Activated naive CD8-positive, alpha-beta T cell (primary cell): ENCODE results near the gene PDLIM4.

Experiments used
- H3K27ac Mint-ChIP-seq: one replicate; pipeline ENCODE4 v1.8.0; 2021; ENCODE audit warnings: mixed read lengths
- H3K27me3 Mint-ChIP-seq: one replicate; pipeline ENCODE4 v1.8.0; 2021; ENCODE audit warnings: mixed read lengths
- H3K36me3 Mint-ChIP-seq: one replicate; pipeline ENCODE4 v1.8.0; 2021; ENCODE audit warnings: mixed read lengths
- H3K4me1 Mint-ChIP-seq: one replicate; pipeline ENCODE4 v1.8.0; 2021; ENCODE audit warnings: low read depth, mixed read lengths
- H3K4me3 Mint-ChIP-seq: one replicate; pipeline ENCODE4 v1.8.0; 2021; ENCODE audit warnings: mild to moderate bottlenecking, mixed read lengths
- H3K9me3 Mint-ChIP-seq: one replicate; pipeline ENCODE4 v1.8.0; 2021; ENCODE audit warnings: low read depth, mixed read lengths

Gene PDLIM4

DNA sequence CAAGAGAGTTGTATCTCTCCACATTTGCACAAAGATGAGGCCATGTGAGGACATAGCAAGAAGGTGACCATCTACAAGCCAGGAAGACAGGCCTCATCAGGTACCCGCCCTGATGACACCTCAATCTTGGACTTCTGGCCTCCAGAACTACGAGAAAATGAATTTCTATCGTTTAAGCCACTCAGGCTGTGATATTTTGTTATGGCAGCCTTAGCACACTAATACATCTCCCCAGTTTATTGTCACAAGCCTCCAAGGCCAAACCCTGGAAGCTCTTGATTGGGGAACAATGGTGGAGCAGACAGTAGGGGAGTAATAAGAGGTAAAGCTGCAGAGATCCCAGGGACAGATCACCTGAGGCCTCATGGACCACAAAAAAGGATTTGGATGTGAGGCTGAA lies 22.2 kb upstream of the PDLIM4 start:
- Mint-ChIP-seq H3K4me3 (no peak overlapping the region), H3K4me1 (no peaks in the 10 kb centered on the region), H3K36me3 (no peaks in the 10 kb centered on the region), H3K27me3 (peaks cover 7% of the 10 kb centered on the region), H3K27ac (no peak overlapping the region), H3K9me3 (no peaks in the 10 kb centered on the region)

DNA sequence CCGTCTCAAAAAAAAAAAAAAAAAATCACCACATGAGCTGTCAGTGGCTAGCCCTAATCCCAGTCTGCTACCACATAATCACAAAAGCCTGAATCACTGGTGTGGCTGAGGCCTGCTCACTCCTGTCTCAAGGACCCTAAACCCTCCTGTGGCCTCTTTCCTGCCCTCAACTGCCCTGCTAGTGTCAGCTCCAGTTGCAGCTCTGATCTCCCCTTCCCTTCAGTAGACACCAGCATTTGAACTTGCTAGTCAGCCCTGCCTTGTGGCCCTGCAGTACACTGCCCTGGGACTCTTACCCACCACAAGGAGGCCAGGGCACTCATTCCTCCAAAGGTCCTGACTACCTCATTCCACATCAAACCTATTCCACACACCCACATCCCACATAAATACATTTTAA lies 20.4 kb upstream of the PDLIM4 start:
- H3K4me3 Mint-ChIP-seq, result no peak overlapping the region
- H3K36me3 Mint-ChIP-seq, result no peaks in the 10 kb centered on the region
- no peaks in the 10 kb centered on the region for H3K4me1 Mint-ChIP-seq
- H3K9me3 Mint-ChIP-seq, result peaks cover 7% of the 10 kb centered on the region
- H3K27ac Mint-ChIP-seq, result no peak overlapping the region
- peaks cover 2% of the 10 kb centered on the region for H3K27me3 Mint-ChIP-seq

DNA sequence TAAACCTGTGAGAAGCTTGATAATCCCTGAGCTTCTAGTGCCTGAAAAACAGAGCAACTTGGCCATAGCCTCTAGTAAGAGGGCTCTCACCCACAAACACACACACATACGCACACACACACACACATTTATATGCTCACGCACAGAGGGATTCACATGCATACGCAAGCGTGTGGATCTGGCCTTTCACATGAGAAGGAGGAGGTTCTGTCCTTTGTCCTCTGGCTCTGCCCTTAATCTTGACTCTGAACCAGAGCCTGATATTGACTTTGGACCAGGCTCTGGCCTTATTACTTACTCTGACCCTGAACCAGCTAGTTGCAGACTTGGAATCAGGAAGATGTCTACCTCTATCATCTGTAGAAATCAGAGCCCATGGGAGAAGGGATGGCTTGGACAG lies 19.8 kb upstream of the PDLIM4 start:
- Mint-ChIP-seq H3K9me3 (peaks cover 7% of the 10 kb centered on the region), H3K4me1 (no peaks in the 10 kb centered on the region), H3K4me3 (no peak overlapping the region), H3K27me3 (peaks cover 1% of the 10 kb centered on the region), H3K36me3 (no peaks in the 10 kb centered on the region), H3K27ac (no peak overlapping the region)

DNA sequence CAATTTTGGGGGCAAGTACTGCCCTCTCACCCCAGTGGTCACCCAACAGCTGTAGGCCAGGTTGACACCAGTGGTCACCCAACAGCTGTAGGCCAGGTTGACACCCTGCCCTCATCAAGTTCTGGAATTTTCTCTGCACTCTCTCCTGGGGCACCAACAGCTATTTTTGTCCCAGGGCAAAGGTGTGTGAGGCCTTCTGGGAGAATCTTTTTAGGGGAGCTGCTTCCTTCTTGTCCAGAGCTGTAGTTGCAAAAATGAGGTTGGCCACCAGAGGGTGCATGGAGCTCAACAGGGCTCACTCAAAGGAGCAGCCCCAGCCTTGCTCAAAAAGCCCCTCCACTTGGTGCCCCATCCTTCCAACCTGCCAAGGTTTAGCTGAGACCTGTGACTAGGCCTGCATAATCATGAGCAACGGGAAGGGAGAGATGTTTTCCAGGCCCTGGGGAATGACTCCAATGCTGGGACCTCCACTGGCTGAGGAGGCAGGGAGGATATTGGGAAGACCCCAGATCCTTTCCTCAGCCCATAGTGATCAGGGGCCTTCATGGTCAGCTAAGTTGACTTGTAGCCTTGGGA lies 19.2 kb upstream of the PDLIM4 start:
- peaks cover 3% of the 10 kb centered on the region for H3K36me3 Mint-ChIP-seq
- H3K4me1 Mint-ChIP-seq, result no peaks in the 10 kb centered on the region
- peaks cover 7% of the 10 kb centered on the region for H3K9me3 Mint-ChIP-seq
- H3K27ac Mint-ChIP-seq, result no peak overlapping the region
- peaks cover 2% of the 10 kb centered on the region for H3K27me3 Mint-ChIP-seq
- H3K4me3 Mint-ChIP-seq, result no peak overlapping the region

DNA sequence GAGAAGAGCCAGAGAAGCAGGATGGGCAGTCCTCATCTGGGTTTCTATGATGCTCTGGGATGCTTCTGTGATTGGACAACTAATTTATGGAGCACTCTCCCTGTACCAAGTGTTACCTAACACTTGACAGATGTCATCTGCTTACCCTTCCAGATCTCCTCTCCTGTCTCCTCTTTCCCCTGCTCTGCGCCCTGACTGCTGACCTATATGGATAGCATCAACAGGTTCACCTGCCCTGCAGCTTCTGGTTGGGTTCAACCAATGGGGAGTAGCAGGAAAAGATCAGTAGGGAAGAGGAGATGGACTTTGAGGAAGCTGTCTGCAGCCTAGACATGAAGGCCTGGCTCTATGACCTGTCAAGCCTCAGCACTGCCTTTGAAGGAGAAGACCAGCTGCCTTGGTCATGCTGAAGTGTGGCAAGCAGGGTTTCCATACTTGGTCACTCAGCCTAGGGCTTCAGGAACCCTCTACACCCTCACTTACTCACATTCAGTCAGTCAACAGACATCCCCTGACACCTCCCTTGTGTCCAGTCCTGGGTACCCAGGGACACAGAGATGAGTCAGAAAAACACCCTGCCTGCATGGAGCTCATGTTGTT lies 18.5 kb upstream of the PDLIM4 start:
- Mint-ChIP-seq H3K27me3 (peaks cover 2% of the 10 kb centered on the region), H3K36me3 (peaks cover 7% of the 10 kb centered on the region), H3K9me3 (peaks cover 7% of the 10 kb centered on the region), H3K27ac (no peak overlapping the region), H3K4me1 (no peaks in the 10 kb centered on the region), H3K4me3 (no peak overlapping the region)

DNA sequence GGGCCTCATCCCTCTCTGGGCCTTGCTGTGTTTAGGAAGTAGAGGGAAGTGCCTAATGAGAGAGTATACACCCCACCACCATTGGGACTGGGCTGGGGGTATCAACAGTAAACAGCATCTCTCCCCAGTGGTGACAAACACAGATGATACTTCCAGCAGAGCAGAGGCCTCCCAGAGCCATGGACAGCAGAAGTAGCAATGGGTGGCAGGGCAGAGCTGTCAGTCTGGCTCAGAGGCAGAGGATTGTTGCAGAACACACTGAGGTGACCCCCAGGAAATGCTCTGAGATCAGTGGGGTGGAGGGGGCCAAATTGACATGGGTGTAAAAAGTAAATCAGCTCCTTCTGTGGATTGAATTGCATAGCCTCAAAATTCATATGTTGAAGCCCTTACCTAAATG lies 17.7 kb upstream of the PDLIM4 start:
- Mint-ChIP-seq H3K36me3 (peaks cover 9% of the 10 kb centered on the region), H3K27ac (no peak overlapping the region), H3K9me3 (peaks cover 14% of the 10 kb centered on the region), H3K27me3 (peaks cover 2% of the 10 kb centered on the region), H3K4me1 (no peaks in the 10 kb centered on the region), H3K4me3 (no peak overlapping the region)

DNA sequence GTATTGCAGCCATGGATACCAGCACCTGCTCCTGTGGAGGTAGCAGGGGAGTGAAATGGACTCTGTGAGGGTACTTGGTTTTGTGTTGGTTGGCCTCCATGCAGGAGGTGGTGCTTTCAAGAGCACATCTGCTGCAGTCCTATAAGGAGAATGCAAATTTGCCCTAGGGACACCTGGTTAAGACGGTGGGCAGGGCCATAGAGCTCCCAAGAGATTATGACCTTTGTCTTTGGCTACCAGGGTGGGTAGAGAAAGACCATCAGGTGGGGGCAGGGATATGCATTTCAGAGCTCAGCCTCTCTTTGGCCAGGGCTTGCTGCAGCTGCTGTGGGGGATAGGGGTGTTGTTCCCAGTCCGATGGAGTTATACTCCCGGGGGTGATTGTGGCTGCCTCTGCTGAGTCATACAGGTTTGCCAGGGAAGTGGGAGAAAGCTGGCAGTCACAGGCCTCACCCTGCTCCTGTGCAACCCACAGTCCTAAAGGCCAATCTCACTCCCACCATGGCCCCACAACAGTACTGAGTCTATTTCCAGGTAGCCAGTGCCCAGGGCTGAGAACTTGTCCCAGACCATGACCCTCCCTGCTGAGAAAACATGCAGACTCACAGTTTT lies 14.0 kb upstream of the PDLIM4 start:
- Mint-ChIP-seq H3K4me1 (no peaks in the 10 kb centered on the region), H3K9me3 (peaks cover 22% of the 10 kb centered on the region), H3K36me3 (peaks cover 14% of the 10 kb centered on the region), H3K4me3 (no peak overlapping the region), H3K27me3 (peaks cover 2% of the 10 kb centered on the region), H3K27ac (no peak overlapping the region)

DNA sequence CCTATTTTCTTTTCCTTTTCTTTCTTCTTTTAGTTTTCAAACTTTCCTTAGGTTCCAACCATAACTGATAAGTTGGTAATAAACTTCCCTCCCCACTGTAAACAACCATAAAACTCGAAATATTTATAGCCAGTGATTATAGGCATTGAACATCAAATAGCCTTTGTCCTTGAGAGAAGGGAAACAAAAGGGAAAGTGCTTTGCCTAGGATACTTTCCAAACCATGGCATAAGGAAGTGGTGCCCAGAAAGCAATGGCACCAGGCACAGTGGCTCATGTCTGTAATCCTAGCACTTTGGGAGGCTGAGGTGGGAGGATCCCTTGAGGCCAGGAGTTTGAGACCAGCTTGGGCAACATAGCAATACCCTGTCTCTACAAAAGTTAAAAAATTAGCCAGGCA lies 11.9 kb upstream of the PDLIM4 start:
- Mint-ChIP-seq H3K4me1 (no peaks in the 10 kb centered on the region), H3K36me3 (peaks cover 14% of the 10 kb centered on the region), H3K9me3 (peaks cover 22% of the 10 kb centered on the region), H3K27me3 (peaks cover 2% of the 10 kb centered on the region), H3K4me3 (no peak overlapping the region), H3K27ac (no peak overlapping the region)

DNA sequence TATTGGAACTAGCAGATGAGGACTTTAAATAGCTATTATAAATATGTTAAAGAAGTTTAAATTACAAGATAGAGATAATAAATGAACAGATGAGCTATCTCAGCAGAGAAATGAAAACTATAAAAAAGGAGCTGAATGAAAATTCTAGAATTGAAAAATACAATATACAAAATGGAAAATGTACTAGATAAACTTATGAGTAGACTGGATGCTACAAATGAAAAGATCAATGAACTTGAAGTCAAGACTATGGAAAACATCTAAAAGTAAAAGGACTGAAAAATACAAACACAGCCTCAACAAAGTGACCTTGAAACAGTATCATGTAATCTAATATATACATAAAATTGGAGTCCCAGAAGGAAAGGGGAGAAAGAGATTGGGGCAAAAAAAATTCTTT lies 10.7 kb upstream of the PDLIM4 start:
- Mint-ChIP-seq H3K27me3 (peaks cover 2% of the 10 kb centered on the region), H3K27ac (no peak overlapping the region), H3K4me1 (no peaks in the 10 kb centered on the region), H3K4me3 (no peak overlapping the region), H3K36me3 (peaks cover 14% of the 10 kb centered on the region), H3K9me3 (peaks cover 14% of the 10 kb centered on the region)

DNA sequence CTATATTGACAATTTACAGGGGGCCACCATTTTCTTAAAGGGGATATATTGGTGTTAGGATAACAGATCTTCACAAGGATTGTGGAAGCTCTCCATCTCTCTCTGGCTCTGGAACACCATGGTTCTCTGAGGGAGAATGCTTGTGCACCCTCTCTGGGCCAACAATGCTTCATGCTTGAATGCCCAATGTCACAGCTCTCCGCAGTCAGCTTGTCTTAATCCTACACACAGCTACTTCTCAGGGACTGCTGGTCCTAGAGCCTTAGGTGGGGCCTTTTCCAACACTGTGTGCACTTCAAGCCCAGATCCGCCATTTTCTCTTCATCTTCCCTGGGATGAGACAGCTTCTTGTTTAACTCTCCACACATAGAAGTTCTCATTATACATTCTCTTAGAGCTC lies 6.9 kb upstream of the PDLIM4 start:
- no peak overlapping the region for H3K4me3 Mint-ChIP-seq
- no peaks in the 10 kb centered on the region for H3K4me1 Mint-ChIP-seq

DNA sequence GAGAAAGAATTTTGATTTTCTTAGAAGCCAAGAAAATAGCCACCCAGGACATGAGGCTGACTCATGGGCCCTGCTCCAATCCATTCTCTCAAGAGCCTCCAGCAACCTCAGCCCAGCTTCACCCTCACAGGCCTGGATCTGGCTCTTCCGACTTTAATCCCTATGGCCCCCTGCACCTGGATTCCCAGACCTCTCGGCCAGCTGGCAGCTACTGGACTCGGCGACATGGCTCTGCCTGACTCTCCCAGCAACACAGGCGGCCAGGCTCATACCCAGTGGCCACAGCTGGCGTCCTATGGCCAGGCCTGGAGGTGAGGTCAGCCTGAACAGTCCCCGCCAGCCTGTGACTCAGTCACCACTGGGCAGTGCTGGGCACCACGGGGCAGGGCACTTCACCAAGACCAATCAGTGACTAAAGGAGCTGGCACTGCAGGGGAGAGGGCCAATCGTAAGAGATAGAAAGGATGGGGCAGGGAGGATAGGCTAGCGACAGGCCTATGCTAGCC lies 6.2 kb upstream of the PDLIM4 start:
- H3K36me3 Mint-ChIP-seq, result peaks cover 3% of the 10 kb centered on the region
- no peak overlapping the region for H3K27ac Mint-ChIP-seq
- H3K4me3 Mint-ChIP-seq, result no peak overlapping the region
- H3K9me3 Mint-ChIP-seq, result peaks cover 8% of the 10 kb centered on the region
- peaks cover 3% of the 10 kb centered on the region for H3K27me3 Mint-ChIP-seq
- H3K4me1 Mint-ChIP-seq, result no peaks in the 10 kb centered on the region

More for the DNA sequence above, 6.9 kb upstream of the PDLIM4 start:
- peaks cover 8% of the 10 kb centered on the region for H3K9me3 Mint-ChIP-seq
- H3K27me3 Mint-ChIP-seq, result peaks cover 1% of the 10 kb centered on the region
- no peak overlapping the region for H3K27ac Mint-ChIP-seq
- H3K36me3 Mint-ChIP-seq, result peaks cover 3% of the 10 kb centered on the region

DNA sequence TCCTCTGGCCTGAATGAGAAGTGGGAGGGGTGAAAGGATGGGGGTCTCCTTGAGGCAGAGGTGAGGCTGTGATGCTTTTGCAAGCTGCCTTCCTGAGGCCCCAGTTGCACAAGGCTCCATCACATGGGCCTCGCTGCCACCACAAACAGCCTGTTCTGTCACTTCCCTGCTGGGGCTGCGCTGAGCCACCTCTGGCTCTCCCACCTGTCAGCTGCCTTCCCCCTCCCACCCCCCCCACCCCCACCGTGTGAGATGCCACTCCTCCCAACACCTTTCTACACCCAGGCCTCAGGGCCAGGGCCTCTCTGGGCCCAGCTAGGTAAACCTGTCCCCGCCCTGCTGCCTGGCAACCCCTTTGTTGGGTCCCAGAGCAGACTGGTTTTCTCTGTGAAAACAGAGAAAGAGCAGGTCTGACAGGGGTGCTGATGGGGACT lies 4.5 kb upstream of the PDLIM4 start:
- no peak overlapping the region for H3K27ac Mint-ChIP-seq
- H3K9me3 Mint-ChIP-seq, result no peaks in the 10 kb centered on the region
- no peaks in the 10 kb centered on the region for H3K36me3 Mint-ChIP-seq
- H3K27me3 Mint-ChIP-seq, result peaks cover 7% of the 10 kb centered on the region
- H3K4me3 Mint-ChIP-seq, result no peak overlapping the region
- peaks cover 2% of the 10 kb centered on the region for H3K4me1 Mint-ChIP-seq

DNA sequence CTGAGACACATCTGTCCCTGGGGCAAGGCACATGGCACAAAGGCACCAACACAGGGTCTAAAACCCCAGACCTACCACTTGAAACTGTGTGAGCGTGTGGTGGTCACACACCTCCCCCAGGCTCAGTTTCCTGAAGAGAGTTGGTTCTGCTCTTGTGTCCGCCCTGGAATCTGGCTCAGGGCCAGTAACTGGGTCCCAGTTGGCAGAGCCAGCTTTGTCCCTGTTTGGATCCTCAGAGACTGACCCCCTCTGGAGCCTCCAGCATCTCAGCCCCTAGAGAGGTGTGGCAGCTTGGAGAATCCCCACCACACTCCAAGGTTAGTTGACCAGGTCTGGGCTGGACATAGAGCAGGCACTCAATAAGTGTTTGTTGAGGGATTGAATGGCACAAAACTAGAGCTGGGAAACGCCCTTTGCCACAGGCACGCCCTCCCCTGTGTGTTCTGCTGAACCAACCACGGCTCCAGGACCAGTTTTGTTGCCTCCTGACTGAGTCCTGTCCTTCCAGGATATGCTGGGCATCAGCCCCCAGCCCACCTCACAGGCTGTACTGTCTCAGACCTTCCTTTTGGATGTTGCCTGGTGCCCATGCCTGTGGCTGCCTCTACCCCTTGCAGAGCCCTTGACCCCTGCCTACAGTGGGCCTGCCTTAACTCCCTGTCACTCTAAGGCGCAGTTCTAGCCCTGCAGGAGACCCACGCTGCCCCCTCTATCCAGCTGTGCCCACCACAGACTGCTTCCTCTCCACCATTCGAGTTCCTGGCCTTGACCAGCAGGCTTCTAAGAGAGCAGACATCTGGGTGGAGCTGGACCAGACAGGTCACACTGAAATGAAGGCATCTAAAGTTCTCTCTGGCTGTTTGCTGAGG lies 3.8 kb upstream of the PDLIM4 start:
- H3K4me1 Mint-ChIP-seq, result peaks cover 2% of the 10 kb centered on the region
- H3K4me3 Mint-ChIP-seq, result no peak overlapping the region
- H3K36me3 Mint-ChIP-seq, result no peaks in the 10 kb centered on the region
- H3K27ac Mint-ChIP-seq, result no peak overlapping the region
- H3K9me3 Mint-ChIP-seq, result no peaks in the 10 kb centered on the region
- H3K27me3 Mint-ChIP-seq, result peaks cover 7% of the 10 kb centered on the region

DNA sequence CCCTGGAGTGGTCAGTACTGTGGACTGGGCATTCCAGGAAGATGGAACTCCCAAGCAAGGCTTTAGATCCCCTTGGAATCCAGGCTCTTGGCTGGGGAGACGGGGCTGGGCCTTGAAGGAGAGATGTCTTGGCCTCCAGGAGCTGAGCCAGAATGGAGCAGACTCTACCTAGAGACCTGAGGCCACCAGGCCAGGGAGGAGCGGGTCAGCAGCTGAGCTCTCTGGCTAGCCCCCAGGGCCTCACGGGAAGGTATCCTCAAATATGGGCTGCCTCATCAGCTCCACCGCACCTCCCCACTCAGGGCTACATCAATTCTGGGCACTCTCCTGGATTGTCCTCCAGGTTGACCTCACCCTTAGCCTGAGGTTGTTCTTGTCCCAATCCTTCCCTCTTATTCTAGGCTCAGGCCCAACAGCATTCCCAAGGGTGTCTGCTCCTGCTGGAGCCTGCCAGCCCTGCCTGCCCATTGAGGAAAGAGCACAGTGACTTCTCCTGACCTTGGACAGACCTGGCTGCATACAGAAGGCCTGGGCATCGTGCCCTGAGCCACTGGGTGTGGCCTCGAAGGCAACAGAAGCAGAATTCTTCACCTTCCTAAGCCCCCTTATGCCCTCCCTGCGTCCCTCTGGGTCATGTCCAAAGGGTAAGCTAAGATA lies 3.0 kb upstream of the PDLIM4 start:
- Mint-ChIP-seq H3K27ac (no peak overlapping the region), H3K4me1 (peaks cover 2% of the 10 kb centered on the region), H3K36me3 (no peaks in the 10 kb centered on the region), H3K9me3 (no peaks in the 10 kb centered on the region), H3K27me3 (peaks cover 7% of the 10 kb centered on the region), H3K4me3 (no peak overlapping the region)
